PC-3 (cell line): Measurements from ENCODE around the gene KRTAP10-11. TPM values are rescaled to one million over a fixed set of nuclear protein-coding genes. Genes with fewer than 3 reads are reported as not detected.
"Not testable (repeated sequence)": the region's sequence is repeated elsewhere in the genome, so short reads cannot be mapped to it uniquely, and the experiment has no call there.

ENCODE experiments used
- ATAC-seq: fragments of 200-7000 bp; cut with Tn5 transposase; 2 replicates; pipeline ENCODE4 v1.9.1; 2020; ENCODE audit warnings: mild to moderate bottlenecking, moderate library complexity
- BruUV-seq: library from RNA; stranded (reverse); fragments of 400-500 nt; replicated peaks from 2 replicates; lab custom pipeline; 2021; lab: Mats Ljungman, UMichigan
- CTCF ChIA-PET: fragments of 300-600 bp; sonication (Branson Sonifier 250); formaldehyde crosslinking; loops from one replicate; lab custom pipeline; 2022; ENCODE audit warnings: antibody characterized with exemption; lab: Charles Lee
- POLR2A ChIA-PET: fragments of 300-600 bp; sonication (Branson Sonifier 250); formaldehyde crosslinking; loops from one replicate; lab custom pipeline; 2022; ENCODE audit warnings: antibody characterized with exemption; ENCODE audit not compliant: unreplicated experiment; lab: Charles Lee
- DNase-seq: peaks from one replicate; pipeline ENCODE4 v3.0.0-alpha.2; 2015
- H2AFZ ChIP-seq: fragments of 300-600 bp; sonication (generic); 2 replicates; pipeline ENCODE4 v1.6.0; 2016; ENCODE audit warnings: antibody characterized with exemption, low read length
- H3F3A ChIP-seq: fragments of 300-600 bp; sonication (generic); one replicate; pipeline ENCODE4 v1.6.0; 2017; ENCODE audit warnings: antibody characterized with exemption, low read length, control low read depth, mild to moderate bottlenecking; ENCODE audit not compliant: unreplicated experiment
- H3K27ac ChIP-seq: fragments of 300-600 bp; sonication (generic); 2 replicates; pipeline ENCODE4 v1.5.1; 2016; ENCODE audit warnings: mild to moderate bottlenecking, low read length
- H3K27me3 ChIP-seq: fragments of 300-600 bp; sonication (generic); 2 replicates; pipeline ENCODE4 v1.6.1; 2016; ENCODE audit warnings: low read length, mixed read lengths
- H3K36me3 ChIP-seq: fragments of 300-600 bp; sonication (generic); 2 replicates; pipeline ENCODE4 v1.6.1; 2016; ENCODE audit warnings: low read depth, mixed run types, low read length, mixed read lengths
- H3K4me1 ChIP-seq: fragments of 300-600 bp; sonication (generic); 2 replicates; pipeline ENCODE4 v1.5.1; 2016; ENCODE audit warnings: low read length; ENCODE audit not compliant: insufficient read depth
- H3K4me2 ChIP-seq: fragments of 300-600 bp; sonication (generic); 2 replicates; pipeline ENCODE4 v1.6.0; 2016; ENCODE audit warnings: low read length
- H3K4me3 ChIP-seq: fragments of 300-600 bp; sonication (generic); 2 replicates; pipeline ENCODE4 v1.5.1; 2016; ENCODE audit warnings: mild to moderate bottlenecking, low read length, mixed read lengths
- H3K79me2 ChIP-seq: fragments of 300-600 bp; sonication (generic); 2 replicates; pipeline ENCODE4 v1.6.1; 2017; ENCODE audit warnings: low read length, mixed read lengths
- H3K9ac ChIP-seq: fragments of 300-600 bp; sonication (generic); 2 replicates; pipeline ENCODE4 v1.6.0; 2016; ENCODE audit warnings: mild to moderate bottlenecking, low read length
- H3K9me2 ChIP-seq: fragments of 300-600 bp; sonication (generic); replicated peaks from 2 replicates; pipeline ENCODE4 v1.6.1; 2016; ENCODE audit warnings: mixed run types, low read length, mixed read lengths
- H3K9me3 ChIP-seq: fragments of 300-600 bp; sonication (generic); 2 replicates; pipeline ENCODE4 v1.6.1; 2016; ENCODE audit warnings: low read length, mixed read lengths
- H4K20me1 ChIP-seq: fragments of 300-600 bp; sonication (generic); 2 replicates; pipeline ENCODE4 v1.6.1; 2016; ENCODE audit warnings: low read length, mixed read lengths
- CTCF ChIP-seq: fragments of 300-600 bp; sonication (generic); conservative IDR thresholded peaks from 2 replicates; pipeline ENCODE4 v1.5.1; 2017; ENCODE audit warnings: antibody characterized with exemption, low read depth, mild to moderate bottlenecking, low read length
- EZH2 ChIP-seq: fragments of 300-600 bp; sonication (generic); IDR thresholded peaks from one replicate; pipeline ENCODE4 v1.6.1; 2017; ENCODE audit warnings: antibody characterized with exemption, mild to moderate bottlenecking, low read length; ENCODE audit not compliant: unreplicated experiment
- EZH2phosphoT487 ChIP-seq: fragments of 300-600 bp; sonication (generic); IDR thresholded peaks from 2 replicates; pipeline ENCODE4 v1.6.1; 2018; ENCODE audit warnings: mild to moderate bottlenecking, antibody characterized with exemption, low read length, borderline replicate concordance
- intact Hi-C: fragments of 100-400 bp; cut with micrococcal nuclease; formaldehyde crosslinking; loops from 2 replicates; pipeline ENCODE4 v1.9.0; 2023
- total RNA-seq: library from RNA; depleted of rRNA; stranded (reverse); fragments of >200 nt; gene quantifications from 2 replicates; pipeline ENCODE4 v1.2.3, GENCODE V29; 2014

The KRTAP10-11 gene
- total RNA-seq, 1 experiment from 2014 or later = not detected

- no TSS peak for BruUV-seq
- Histone ChIP-seq H3K27me3 (no peaks in the 10 kb centered on the region), H3K9me3 (0 out of 2 replicates have a peak, but pooled peaks cover 7% of the 10 kb centered on the region), H2AFZ (no peak overlapping the region), H4K20me1 (no peaks in the 10 kb centered on the region), H3K4me3 (no peak overlapping the region), H3K9ac (no peak overlapping the region), H3F3A (no peaks in the 10 kb centered on the region), H3K79me2 (no peaks in the 10 kb centered on the region), H3K4me2 (no peak overlapping the region), H3K36me3 (no peaks in the 10 kb centered on the region), H3K27ac (no peak overlapping the region), H3K4me1 (no peaks in the 10 kb centered on the region), H3K9me2 (no peaks in the 10 kb centered on the region)
- intact Hi-C loops = no loop called here
- DNase-seq = no peak
- TF ChIP-seq EZH2 (no peak), EZH2phosphoT487 (no peak), CTCF (no peak)
- POLR2A ChIA-PET = no interaction called here
- ATAC-seq = no peak
- CTCF ChIA-PET = no interaction called here
Observed at GRCh38 chr21:44636209-44637017, 9.8 kb upstream of the KRTAP10-11 start.

GRCh38 chr21:44637018-44637850 lies 9.0 kb upstream of the KRTAP10-11 start, which contains the start of gene KRTAP10-10:
Gene KRTAP10-10 (plus strand): TSS chr21:44637356. CDS start chr21:44637418, 62 bp downstream.
- no peaks in the 10 kb centered on the region for H3K9me2 ChIP-seq
- H3K27me3 ChIP-seq = no peaks in the 10 kb centered on the region
- no peak within 1 kb of the TSS for H3K4me2 ChIP-seq
- H3K4me1 ChIP-seq = no peaks in the 10 kb centered on the region
- no TSS peak for BruUV-seq
- H3K36me3 ChIP-seq = no peaks in the 10 kb centered on the region
- no peaks in the 10 kb centered on the region for H3K79me2 ChIP-seq
- H3K9ac ChIP-seq = no peak within 1 kb of the TSS
- intact Hi-C loops = no loop called here
- ATAC-seq (no peak), DNase-seq (no peak)
- no peaks in the 10 kb centered on the region for H3F3A ChIP-seq
- no peaks in the 10 kb centered on the region for H4K20me1 ChIP-seq
- H2AFZ ChIP-seq = no peak within 1 kb of the TSS
- H3K27ac ChIP-seq = no peak within 1 kb of the TSS
- POLR2A ChIA-PET = no interaction called here
- CTCF ChIA-PET = no interaction called here
- no peak for TF ChIP-seq EZH2phosphoT487
- no peak for TF ChIP-seq CTCF
- TF ChIP-seq EZH2 = no peak
- no peak within 1 kb of the TSS for H3K4me3 ChIP-seq
- 0 out of 2 replicates have a peak, but pooled peaks cover 7% of the 10 kb centered on the region for H3K9me3 ChIP-seq

- POLR2A ChIA-PET, H3K4me1 ChIP-seq, H3F3A ChIP-seq, H3K9me2 ChIP-seq, H3K36me3 ChIP-seq, H4K20me1 ChIP-seq, H2AFZ ChIP-seq, BruUV-seq, ATAC-seq, H3K4me3 ChIP-seq, CTCF ChIA-PET, H3K27me3 ChIP-seq, DNase-seq, intact Hi-C loops, H3K79me2 ChIP-seq, H3K4me2 ChIP-seq, H3K9ac ChIP-seq, H3K27ac ChIP-seq, H3K9me3 ChIP-seq: not testable (repeated sequence)
Observed at GRCh38 chr21:44637851-44638348, 8.3 kb upstream of the KRTAP10-11 start.

- H3K9me2 ChIP-seq, DNase-seq, H3K36me3 ChIP-seq, H3K9ac ChIP-seq, H3K9me3 ChIP-seq, POLR2A ChIA-PET, H2AFZ ChIP-seq, intact Hi-C loops, H3K27ac ChIP-seq, H3K79me2 ChIP-seq, CTCF ChIA-PET, H3K27me3 ChIP-seq, H3K4me2 ChIP-seq, H4K20me1 ChIP-seq, H3K4me3 ChIP-seq, H3F3A ChIP-seq, ATAC-seq, BruUV-seq, H3K4me1 ChIP-seq: not testable (repeated sequence)
Observed at GRCh38 chr21:44638506-44639330, 7.5 kb upstream of the KRTAP10-11 start.
